Measurements from ENCODE around the gene LRRK1.

DNA sequence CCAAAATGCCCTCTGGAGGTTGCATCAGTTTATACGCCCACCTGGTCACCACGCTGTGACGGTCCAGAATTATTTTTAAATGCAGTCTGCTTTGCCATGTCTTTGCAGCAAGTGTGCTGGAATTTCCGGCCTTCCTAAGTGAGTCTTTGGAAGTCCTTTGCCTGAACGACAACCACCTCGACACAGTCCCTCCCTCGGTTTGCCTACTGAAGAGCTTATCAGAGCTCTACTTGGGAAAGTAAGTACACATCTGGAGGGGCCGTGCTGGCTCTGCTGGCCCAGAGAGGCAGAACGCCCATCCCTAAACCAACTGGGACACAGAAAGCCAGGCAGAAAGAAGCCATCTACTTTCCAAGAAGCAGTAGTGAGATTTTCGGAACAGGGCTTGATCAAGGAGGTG lies 101.8 kb downstream of the LRRK1 start:
- no peak for TF ChIP-seq POLR2A (IDR thresholded peaks at IDR 0.05; ENCODE audit: low read depth, low read length)
- TF ChIP-seq TAF1 (IDR thresholded peaks at IDR 0.05; ENCODE audit: borderline replicate concordance, low read depth, low read length): no peak
- TF ChIP-seq POLR2AphosphoS5 (IDR thresholded peaks at IDR 0.05; ENCODE audit: low read depth, low read length): no peak
